PC-3 (cell line): Measurements from ENCODE around the gene SEMA3A. TPM values are rescaled to one million over a fixed set of nuclear protein-coding genes. Genes with fewer than 3 reads are reported as not detected.
A peak's percentile ranks its signal among the peaks of the same experiment; 100 is the strongest.

Experiments
- ATAC-seq: fragments of 200-7000 bp; cut with Tn5 transposase; 2 replicates; pipeline ENCODE4 v1.9.1; 2020; ENCODE audit warnings: mild to moderate bottlenecking, moderate library complexity
- BruUV-seq: library from RNA; stranded (reverse); fragments of 400-500 nt; replicated peaks from 2 replicates; lab custom pipeline; 2021; lab: Mats Ljungman, UMichigan
- CTCF ChIA-PET: fragments of 300-600 bp; sonication (Branson Sonifier 250); formaldehyde crosslinking; loops from one replicate; lab custom pipeline; 2022; ENCODE audit warnings: antibody characterized with exemption; lab: Charles Lee
- POLR2A ChIA-PET: fragments of 300-600 bp; sonication (Branson Sonifier 250); formaldehyde crosslinking; loops from one replicate; lab custom pipeline; 2022; ENCODE audit warnings: antibody characterized with exemption; ENCODE audit not compliant: unreplicated experiment; lab: Charles Lee
- DNase-seq: peaks from one replicate; pipeline ENCODE4 v3.0.0-alpha.2; 2015
- H2AFZ ChIP-seq: fragments of 300-600 bp; sonication (generic); 2 replicates; pipeline ENCODE4 v1.6.0; 2016; ENCODE audit warnings: antibody characterized with exemption, low read length
- H3F3A ChIP-seq: fragments of 300-600 bp; sonication (generic); one replicate; pipeline ENCODE4 v1.6.0; 2017; ENCODE audit warnings: antibody characterized with exemption, low read length, control low read depth, mild to moderate bottlenecking; ENCODE audit not compliant: unreplicated experiment
- H3K27ac ChIP-seq: fragments of 300-600 bp; sonication (generic); 2 replicates; pipeline ENCODE4 v1.5.1; 2016; ENCODE audit warnings: mild to moderate bottlenecking, low read length
- H3K27me3 ChIP-seq: fragments of 300-600 bp; sonication (generic); 2 replicates; pipeline ENCODE4 v1.6.1; 2016; ENCODE audit warnings: low read length, mixed read lengths
- H3K36me3 ChIP-seq: fragments of 300-600 bp; sonication (generic); 2 replicates; pipeline ENCODE4 v1.6.1; 2016; ENCODE audit warnings: low read depth, mixed run types, low read length, mixed read lengths
- H3K4me1 ChIP-seq: fragments of 300-600 bp; sonication (generic); 2 replicates; pipeline ENCODE4 v1.5.1; 2016; ENCODE audit warnings: low read length; ENCODE audit not compliant: insufficient read depth
- H3K4me2 ChIP-seq: fragments of 300-600 bp; sonication (generic); 2 replicates; pipeline ENCODE4 v1.6.0; 2016; ENCODE audit warnings: low read length
- H3K4me3 ChIP-seq: fragments of 300-600 bp; sonication (generic); 2 replicates; pipeline ENCODE4 v1.5.1; 2016; ENCODE audit warnings: mild to moderate bottlenecking, low read length, mixed read lengths
- H3K79me2 ChIP-seq: fragments of 300-600 bp; sonication (generic); 2 replicates; pipeline ENCODE4 v1.6.1; 2017; ENCODE audit warnings: low read length, mixed read lengths
- H3K9ac ChIP-seq: fragments of 300-600 bp; sonication (generic); 2 replicates; pipeline ENCODE4 v1.6.0; 2016; ENCODE audit warnings: mild to moderate bottlenecking, low read length
- H3K9me2 ChIP-seq: fragments of 300-600 bp; sonication (generic); replicated peaks from 2 replicates; pipeline ENCODE4 v1.6.1; 2016; ENCODE audit warnings: mixed run types, low read length, mixed read lengths
- H3K9me3 ChIP-seq: fragments of 300-600 bp; sonication (generic); 2 replicates; pipeline ENCODE4 v1.6.1; 2016; ENCODE audit warnings: low read length, mixed read lengths
- H4K20me1 ChIP-seq: fragments of 300-600 bp; sonication (generic); 2 replicates; pipeline ENCODE4 v1.6.1; 2016; ENCODE audit warnings: low read length, mixed read lengths
- EZH2 ChIP-seq: fragments of 300-600 bp; sonication (generic); IDR thresholded peaks from one replicate; pipeline ENCODE4 v1.6.1; 2017; ENCODE audit warnings: antibody characterized with exemption, mild to moderate bottlenecking, low read length; ENCODE audit not compliant: unreplicated experiment
- EZH2phosphoT487 ChIP-seq: fragments of 300-600 bp; sonication (generic); IDR thresholded peaks from 2 replicates; pipeline ENCODE4 v1.6.1; 2018; ENCODE audit warnings: mild to moderate bottlenecking, antibody characterized with exemption, low read length, borderline replicate concordance
- intact Hi-C: fragments of 100-400 bp; cut with micrococcal nuclease; formaldehyde crosslinking; loops from 2 replicates; pipeline ENCODE4 v1.9.0; 2023
- total RNA-seq: library from RNA; depleted of rRNA; stranded (reverse); fragments of >200 nt; gene quantifications from 2 replicates; pipeline ENCODE4 v1.2.3, GENCODE V29; 2014
- TF ChIP-seq, protein P1 (sequence below): fragments of 300-600 bp; sonication (generic); conservative IDR thresholded peaks from 2 replicates; pipeline ENCODE4 v1.5.1; 2017; ENCODE audit warnings: antibody characterized with exemption, low read depth, mild to moderate bottlenecking, low read length

Gene SEMA3A
- total RNA-seq, 1 experiment from 2014 or later, result 16.9 TPM

DNA sequence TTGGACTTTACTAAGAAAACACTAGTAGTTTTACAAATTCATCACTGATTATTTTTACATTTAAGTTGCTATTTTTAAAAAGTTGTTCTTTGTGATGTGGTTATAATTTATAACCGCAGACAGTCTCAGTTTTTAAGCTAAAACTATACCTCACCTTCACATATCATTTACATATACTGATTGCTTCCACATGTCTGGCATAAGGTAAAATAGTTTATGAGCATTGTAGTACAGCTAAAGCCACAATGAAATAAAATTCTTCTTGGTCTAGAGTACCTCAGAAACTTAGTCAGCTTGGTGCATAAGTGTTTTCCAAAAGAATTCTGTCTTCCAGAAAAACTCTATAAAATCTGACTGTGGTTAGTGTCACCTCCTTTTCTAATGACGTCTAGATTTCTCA, 13.0 kb downstream of the SEMA3A start:
- Histone ChIP-seq H3K36me3 (peaks cover 4% of the 10 kb centered on the region; the same call in 1 of the 2 replicates), H2AFZ (no peak overlapping the region), H3K9me2 (no peaks in the 10 kb centered on the region), H3K4me3 (no peak overlapping the region), H3K9me3 (no peaks in the 10 kb centered on the region), H3K9ac (no peak overlapping the region), H3K27ac (peak overlapping the region; percentile 24), H3K27me3 (no peaks in the 10 kb centered on the region), H4K20me1 (no peaks in the 10 kb centered on the region), H3K79me2 (peaks cover 75% of the 10 kb centered on the region), H3K4me2 (no peak overlapping the region), H3F3A (no peaks in the 10 kb centered on the region), H3K4me1 (peaks cover 29% of the 10 kb centered on the region)
- no peak for TF ChIP-seq EZH2
- no peak for TF ChIP-seq EZH2phosphoT487
- TF ChIP-seq, protein P1, sequence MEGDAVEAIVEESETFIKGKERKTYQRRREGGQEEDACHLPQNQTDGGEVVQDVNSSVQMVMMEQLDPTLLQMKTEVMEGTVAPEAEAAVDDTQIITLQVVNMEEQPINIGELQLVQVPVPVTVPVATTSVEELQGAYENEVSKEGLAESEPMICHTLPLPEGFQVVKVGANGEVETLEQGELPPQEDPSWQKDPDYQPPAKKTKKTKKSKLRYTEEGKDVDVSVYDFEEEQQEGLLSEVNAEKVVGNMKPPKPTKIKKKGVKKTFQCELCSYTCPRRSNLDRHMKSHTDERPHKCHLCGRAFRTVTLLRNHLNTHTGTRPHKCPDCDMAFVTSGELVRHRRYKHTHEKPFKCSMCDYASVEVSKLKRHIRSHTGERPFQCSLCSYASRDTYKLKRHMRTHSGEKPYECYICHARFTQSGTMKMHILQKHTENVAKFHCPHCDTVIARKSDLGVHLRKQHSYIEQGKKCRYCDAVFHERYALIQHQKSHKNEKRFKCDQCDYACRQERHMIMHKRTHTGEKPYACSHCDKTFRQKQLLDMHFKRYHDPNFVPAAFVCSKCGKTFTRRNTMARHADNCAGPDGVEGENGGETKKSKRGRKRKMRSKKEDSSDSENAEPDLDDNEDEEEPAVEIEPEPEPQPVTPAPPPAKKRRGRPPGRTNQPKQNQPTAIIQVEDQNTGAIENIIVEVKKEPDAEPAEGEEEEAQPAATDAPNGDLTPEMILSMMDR, result no peak
- intact Hi-C loops, result no loop called here
- no TSS peak for BruUV-seq
- ATAC-seq, result no peak
- ChIA-PET CTCF (no interaction called here), POLR2A (no interaction called here)
- no peak for DNase-seq

DNA sequence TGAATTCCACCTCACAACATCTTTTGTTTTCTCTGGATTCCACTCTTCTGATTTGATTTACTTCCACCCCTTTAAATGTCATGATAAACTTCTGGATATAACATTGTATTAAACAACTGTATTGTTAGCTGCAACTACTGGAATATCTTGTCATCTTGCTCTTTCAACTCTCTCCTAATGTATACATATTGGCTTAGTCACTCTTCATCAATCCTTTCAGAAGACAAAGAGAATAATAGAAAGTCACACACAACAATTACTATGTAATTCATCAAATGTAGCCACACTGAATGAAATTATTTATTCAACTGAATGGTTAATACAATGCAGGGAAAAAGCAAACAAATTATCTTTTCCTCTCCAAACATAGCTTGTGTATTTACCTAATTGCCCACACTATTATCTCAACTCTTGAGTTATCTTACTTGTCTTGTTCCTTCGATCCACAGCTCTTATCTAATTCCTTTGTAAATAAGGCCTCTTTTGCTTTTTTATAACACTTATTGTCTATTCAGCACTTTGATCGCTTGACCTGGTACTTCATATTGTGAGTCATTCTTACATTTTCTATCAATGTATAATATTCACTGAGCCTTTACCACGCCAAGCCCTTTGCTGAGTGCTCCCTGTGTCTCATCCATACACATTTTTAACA, 16.7 kb downstream of the SEMA3A start:
- Histone ChIP-seq H3K27me3 (no peaks in the 10 kb centered on the region), H3K9ac (no peak overlapping the region), H3K4me3 (no peak overlapping the region), H3K4me1 (peaks cover 20% of the 10 kb centered on the region), H4K20me1 (no peaks in the 10 kb centered on the region), H3K79me2 (peaks cover 64% of the 10 kb centered on the region), H3K27ac (peak overlapping the region; percentile 4; the same call in 1 of the 2 replicates), H3K36me3 (peaks cover 15% of the 10 kb centered on the region), H3K9me2 (no peaks in the 10 kb centered on the region), H3F3A (no peaks in the 10 kb centered on the region), H2AFZ (no peak overlapping the region), H3K4me2 (no peak overlapping the region), H3K9me3 (no peaks in the 10 kb centered on the region)
- DNase-seq (peak; percentile 30), ATAC-seq (peak; percentile 57)
- intact Hi-C loops, result no loop called here
- POLR2A ChIA-PET, result no interaction called here
- no TSS peak for BruUV-seq
- TF ChIP-seq, protein P1, result no peak
- TF ChIP-seq EZH2 (no peak), EZH2phosphoT487 (no peak)
- CTCF ChIA-PET, result no interaction called here

DNA sequence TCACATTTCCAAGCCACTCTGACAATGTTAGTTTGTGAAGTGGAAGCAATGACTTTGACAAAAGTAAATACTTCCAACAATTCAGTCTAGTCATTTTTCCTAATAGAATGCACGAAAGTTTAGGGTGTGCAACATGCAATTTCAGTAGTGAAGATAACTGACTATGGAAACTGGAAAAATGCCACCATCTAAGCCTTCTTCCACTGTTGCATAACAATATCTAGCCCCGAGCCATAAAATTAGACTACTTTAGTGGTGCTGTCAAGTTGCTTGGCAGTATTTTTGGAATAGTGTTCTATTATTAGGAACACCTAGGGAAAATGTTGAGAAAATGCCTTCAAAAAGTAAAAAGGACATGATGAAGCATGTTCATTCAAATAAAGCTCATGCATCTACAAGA, 17.9 kb downstream of the SEMA3A start:
- ATAC-seq (no peak), DNase-seq (no peak)
- Histone ChIP-seq H3K27me3 (no peaks in the 10 kb centered on the region), H3K9me2 (no peaks in the 10 kb centered on the region), H3K27ac (no peak overlapping the region), H3K4me1 (peaks cover 9% of the 10 kb centered on the region; the same call in 1 of the 2 replicates), H3K4me3 (no peak overlapping the region), H3K36me3 (peaks cover 15% of the 10 kb centered on the region), H3K4me2 (no peak overlapping the region), H3K9ac (no peak overlapping the region), H2AFZ (no peak overlapping the region), H3K9me3 (no peaks in the 10 kb centered on the region), H3F3A (no peaks in the 10 kb centered on the region), H4K20me1 (no peaks in the 10 kb centered on the region), H3K79me2 (peaks cover 56% of the 10 kb centered on the region)
- CTCF ChIA-PET, result no interaction called here
- intact Hi-C loops, result no loop called here
- TF ChIP-seq EZH2 (no peak), EZH2phosphoT487 (no peak)
- TF ChIP-seq, protein P1, result no peak
- no TSS peak for BruUV-seq
- POLR2A ChIA-PET, result no interaction called here
